H54 (cell line): Measurements from ENCODE around the gene S1PR4.

Experiments used
- DNase-seq: peaks from one replicate; pipeline ENCODE4 v3.0.0; 2011; ENCODE audit warnings: low spot score, mixed read lengths; ENCODE audit not compliant: insufficient read length
- FAIRE-seq: peaks from 3 replicates; lab custom pipeline; 2011; peaks lifted over from hg19 to GRCh38; lab: Jason Lieb, UNC
- POLR2A ChIP-seq: IDR thresholded peaks from 2 replicates; pipeline ENCODE4 v1.6.1; 2011; ENCODE audit warnings: low read depth, mild to moderate bottlenecking, low read length

The S1PR4 gene

GRCh38 chr19:3222709-3223108, 44.1 kb downstream of the S1PR4 start:
- DNase-seq (no peak), FAIRE-seq (no peak)
- no peak for TF ChIP-seq POLR2A

GRCh38 chr19:3224346-3225168, 46.0 kb downstream of the S1PR4 start, which contains the start of gene CELF5:
Gene CELF5, plus strand, starts transcription at chr19:3224661. Its CDS starts 79 bp downstream, at chr19:3224740.
- FAIRE-seq (no peak), DNase-seq (peak; percentile 82)
- no peak for TF ChIP-seq POLR2A

DNA sequence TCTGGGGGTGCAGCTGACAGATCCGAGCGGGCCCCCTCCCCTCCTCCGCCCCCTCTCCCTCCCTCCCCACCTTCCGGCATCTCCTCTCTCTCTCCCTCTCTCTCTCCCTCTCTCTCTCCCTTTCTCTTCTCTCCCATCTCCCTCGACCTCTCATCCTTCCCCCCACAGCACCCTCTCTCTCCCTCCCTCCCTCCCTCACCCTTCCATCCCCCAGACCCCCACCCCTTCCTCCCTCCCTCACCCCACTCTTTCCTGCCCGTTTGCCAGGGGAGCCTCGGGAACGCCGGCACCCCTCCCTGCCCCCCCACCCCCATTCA, 46.6 kb downstream of the S1PR4 start:
- no peak for TF ChIP-seq POLR2A
- DNase-seq (no peak), FAIRE-seq (no peak)

GRCh38 chr19:3225677-3226093, 47.1 kb downstream of the S1PR4 start:
- DNase-seq (no peak), FAIRE-seq (no peak)
- no peak for TF ChIP-seq POLR2A

GRCh38 chr19:3227054-3227626, 48.6 kb downstream of the S1PR4 start:
- DNase-seq, result no peak
- FAIRE-seq, result no peak
- no peak for TF ChIP-seq POLR2A

DNA sequence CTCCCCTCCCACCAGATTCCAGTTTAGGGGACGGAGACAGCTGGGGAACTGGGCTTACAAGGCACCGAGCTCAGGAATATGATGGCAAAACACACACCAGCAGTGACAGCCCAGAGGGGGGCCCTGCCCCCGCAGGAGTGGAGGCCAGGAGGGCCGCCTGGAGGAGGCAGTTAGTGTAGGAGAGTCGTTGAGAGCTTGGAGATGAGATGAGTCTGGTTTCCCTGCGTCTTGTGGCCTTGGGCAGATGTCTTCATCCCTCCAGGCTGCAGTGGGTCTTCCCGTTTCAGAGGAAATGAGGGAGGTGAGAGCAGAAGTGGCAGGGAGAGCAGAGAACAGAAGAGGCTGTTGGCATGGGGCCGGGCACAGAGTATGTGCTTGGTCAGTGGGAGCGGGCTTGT, 50.8 kb downstream of the S1PR4 start:
- no peak for TF ChIP-seq POLR2A
- FAIRE-seq, result no peak
- no peak for DNase-seq
